Skeletal muscle satellite cell (primary cell): ENCODE results near the gene METTL16.
"Not testable (repeated sequence)": the region's sequence is repeated elsewhere in the genome, so short reads cannot be mapped to it uniquely, and the experiment has no call there.

ENCODE experiments used
- H3K27me3 ChIP-seq: 2 replicates; pipeline ENCODE4 v1.7.0; 2013; ENCODE audit warnings: low read length; ENCODE audit not compliant: control insufficient read depth, insufficient read depth
- H3K36me3 ChIP-seq: 2 replicates; pipeline ENCODE4 v1.7.0; 2013; ENCODE audit warnings: mild to moderate bottlenecking, control low read depth, low read length; ENCODE audit not compliant: insufficient read depth
- H3K4me1 ChIP-seq: 2 replicates; pipeline ENCODE4 v1.7.0; 2013; ENCODE audit warnings: low read length; ENCODE audit not compliant: control insufficient read depth, insufficient read depth
- H3K4me2 ChIP-seq: 2 replicates; pipeline ENCODE4 v1.7.0; 2013; ENCODE audit warnings: mild to moderate bottlenecking, low read length
- H3K4me3 ChIP-seq: 2 replicates; pipeline ENCODE4 v1.7.0; 2013; ENCODE audit warnings: low read length
- H3K9ac ChIP-seq: 2 replicates; pipeline ENCODE4 v1.7.0; 2013; ENCODE audit warnings: mild to moderate bottlenecking, low read depth, low read length, moderate library complexity
- H3K9me3 ChIP-seq: replicated peaks from 2 replicates; pipeline ENCODE4 v1.7.0; 2013; ENCODE audit warnings: mild to moderate bottlenecking, control low read depth, low read length

METTL16 gene

GRCh38 chr17:2532146-2532720 lies 20.5 kb upstream of the METTL16 start:
- no peak overlapping the region for H3K9ac ChIP-seq
- H3K36me3 ChIP-seq: no peaks in the 10 kb centered on the region
- peaks cover 7% of the 10 kb centered on the region for H3K27me3 ChIP-seq
- H3K4me3 ChIP-seq: no peak overlapping the region
- no peak overlapping the region for H3K4me2 ChIP-seq
- H3K4me1 ChIP-seq: no peaks in the 10 kb centered on the region
- no peaks in the 10 kb centered on the region for H3K9me3 ChIP-seq

GRCh38 chr17:2531243-2531954 lies 19.7 kb upstream of the METTL16 start:
- H3K4me2 ChIP-seq, H3K27me3 ChIP-seq, H3K4me3 ChIP-seq: not testable (repeated sequence)

GRCh38 chr17:2521775-2522410 lies 10.2 kb upstream of the METTL16 start:
- not testable (repeated sequence) for H3K27me3 ChIP-seq, H3K4me3 ChIP-seq, H3K36me3 ChIP-seq, H3K4me1 ChIP-seq, H3K9me3 ChIP-seq, H3K4me2 ChIP-seq, H3K9ac ChIP-seq

More at GRCh38 chr17:2531243-2531954, 19.7 kb upstream of the METTL16 start:
- H3K9ac ChIP-seq, H3K36me3 ChIP-seq, H3K9me3 ChIP-seq, H3K4me1 ChIP-seq: not testable (repeated sequence)

GRCh38 chr17:2521257-2521656 lies 9.6 kb upstream of the METTL16 start:
- Histone ChIP-seq H3K4me2 (no peak overlapping the region), H3K4me1 (no peaks in the 10 kb centered on the region), H3K27me3 (no peaks in the 10 kb centered on the region), H3K9me3 (no peaks in the 10 kb centered on the region), H3K9ac (no peak overlapping the region), H3K4me3 (no peak overlapping the region), H3K36me3 (no peaks in the 10 kb centered on the region)

- no peaks in the 10 kb centered on the region for H3K27me3 ChIP-seq
- H3K9me3 ChIP-seq: no peaks in the 10 kb centered on the region
- H3K4me3 ChIP-seq: no peak overlapping the region
- H3K4me1 ChIP-seq: peaks cover 3% of the 10 kb centered on the region
- no peak overlapping the region for H3K9ac ChIP-seq
- no peaks in the 10 kb centered on the region for H3K36me3 ChIP-seq
- H3K4me2 ChIP-seq: no peak overlapping the region
These were observed 5.9 kb upstream of the METTL16 start for GRCh38 chr17:2517539-2517938.

- Histone ChIP-seq H3K4me2 (peak overlapping the region; percentile 92), H3K4me3 (peak overlapping the region; percentile 83), H3K27me3 (no peaks in the 10 kb centered on the region), H3K9ac (peak overlapping the region; percentile 96), H3K9me3 (no peaks in the 10 kb centered on the region), H3K4me1 (peaks cover 12% of the 10 kb centered on the region), H3K36me3 (no peaks in the 10 kb centered on the region)
These were observed 588 bp downstream of the METTL16 start for GRCh38 chr17:2511138-2511461.

- Histone ChIP-seq H3K27me3 (no peaks in the 10 kb centered on the region), H3K9ac (peak overlapping the region; percentile 96), H3K9me3 (no peaks in the 10 kb centered on the region), H3K4me2 (peak overlapping the region; percentile 92), H3K4me1 (peaks cover 12% of the 10 kb centered on the region), H3K4me3 (peak overlapping the region; percentile 83), H3K36me3 (no peaks in the 10 kb centered on the region)
These were observed 1.1 kb downstream of the METTL16 start for GRCh38 chr17:2510559-2510958.

GRCh38 chr17:2508035-2508434 lies 3.7 kb downstream of the METTL16 start:
- H3K4me2 ChIP-seq: no peak overlapping the region
- H3K36me3 ChIP-seq: no peaks in the 10 kb centered on the region
- peaks cover 12% of the 10 kb centered on the region for H3K4me1 ChIP-seq
- no peak overlapping the region for H3K4me3 ChIP-seq
- no peak overlapping the region for H3K9ac ChIP-seq
- no peaks in the 10 kb centered on the region for H3K27me3 ChIP-seq
- H3K9me3 ChIP-seq: no peaks in the 10 kb centered on the region

GRCh38 chr17:2507015-2507414 lies 4.7 kb downstream of the METTL16 start:
- not testable (repeated sequence) for H3K9ac ChIP-seq, H3K27me3 ChIP-seq, H3K9me3 ChIP-seq, H3K36me3 ChIP-seq, H3K4me1 ChIP-seq, H3K4me3 ChIP-seq, H3K4me2 ChIP-seq

- H3K36me3 ChIP-seq: peaks cover 3% of the 10 kb centered on the region
- no peak overlapping the region for H3K4me3 ChIP-seq
- no peaks in the 10 kb centered on the region for H3K4me1 ChIP-seq
- H3K27me3 ChIP-seq: no peaks in the 10 kb centered on the region
- H3K9me3 ChIP-seq: no peaks in the 10 kb centered on the region
- no peak overlapping the region for H3K4me2 ChIP-seq
- no peak overlapping the region for H3K9ac ChIP-seq
These were observed 8.1 kb downstream of the METTL16 start for GRCh38 chr17:2503627-2504026.

- peaks cover 3% of the 10 kb centered on the region for H3K36me3 ChIP-seq
- no peak overlapping the region for H3K4me2 ChIP-seq
- no peaks in the 10 kb centered on the region for H3K4me1 ChIP-seq
- H3K9ac ChIP-seq: no peak overlapping the region
- no peaks in the 10 kb centered on the region for H3K9me3 ChIP-seq
- H3K4me3 ChIP-seq: no peak overlapping the region
- H3K27me3 ChIP-seq: no peaks in the 10 kb centered on the region
These were observed 8.7 kb downstream of the METTL16 start for GRCh38 chr17:2502871-2503580.
